SU-DHL-6 (cell line): Measurements from ENCODE around the gene SPINK2.

ENCODE experiments used
- EZH2phosphoT487 ChIP-seq: fragments of 200-600 bp; sonication (generic), shearing (Covaris generic); conservative IDR thresholded peaks from 2 replicates; pipeline ENCODE4 v1.6.1; 2018; ENCODE audit warnings: mild to moderate bottlenecking, antibody characterized with exemption, low read length, moderate library complexity, mixed read lengths
- TF ChIP-seq, protein P1 (sequence below): fragments of 200-600 bp; sonication (generic); IDR thresholded peaks from one replicate; pipeline ENCODE4 v1.5.1; 2017; ENCODE audit warnings: antibody characterized with exemption, mild to moderate bottlenecking, low read length, moderate library complexity; ENCODE audit not compliant: insufficient read depth, poor library complexity, severe bottlenecking

- TF ChIP-seq, protein P1, sequence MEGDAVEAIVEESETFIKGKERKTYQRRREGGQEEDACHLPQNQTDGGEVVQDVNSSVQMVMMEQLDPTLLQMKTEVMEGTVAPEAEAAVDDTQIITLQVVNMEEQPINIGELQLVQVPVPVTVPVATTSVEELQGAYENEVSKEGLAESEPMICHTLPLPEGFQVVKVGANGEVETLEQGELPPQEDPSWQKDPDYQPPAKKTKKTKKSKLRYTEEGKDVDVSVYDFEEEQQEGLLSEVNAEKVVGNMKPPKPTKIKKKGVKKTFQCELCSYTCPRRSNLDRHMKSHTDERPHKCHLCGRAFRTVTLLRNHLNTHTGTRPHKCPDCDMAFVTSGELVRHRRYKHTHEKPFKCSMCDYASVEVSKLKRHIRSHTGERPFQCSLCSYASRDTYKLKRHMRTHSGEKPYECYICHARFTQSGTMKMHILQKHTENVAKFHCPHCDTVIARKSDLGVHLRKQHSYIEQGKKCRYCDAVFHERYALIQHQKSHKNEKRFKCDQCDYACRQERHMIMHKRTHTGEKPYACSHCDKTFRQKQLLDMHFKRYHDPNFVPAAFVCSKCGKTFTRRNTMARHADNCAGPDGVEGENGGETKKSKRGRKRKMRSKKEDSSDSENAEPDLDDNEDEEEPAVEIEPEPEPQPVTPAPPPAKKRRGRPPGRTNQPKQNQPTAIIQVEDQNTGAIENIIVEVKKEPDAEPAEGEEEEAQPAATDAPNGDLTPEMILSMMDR: no peak
- TF ChIP-seq EZH2phosphoT487: no peak
Measured at GRCh38 chr4:56843421-56843899, 22.0 kb upstream of the SPINK2 start.
